ENCODE data around the gene TOP3B. TPM values are rescaled to one million over a fixed set of nuclear protein-coding genes. Genes with fewer than 3 reads are reported as not detected.

TOP3B gene
- total RNA-seq, 6 experiments from 2014 or later: 13.5 to 20.4 (median 15.6) TPM

GRCh38 chr22:22014285-22014659 lies 31.7 kb upstream of the TOP3B start:
- H3K9me3 ChIP-seq: no peaks in the 10 kb centered on the region
- H3K4me3 ChIP-seq: no peak overlapping the region
- no peaks in the 10 kb centered on the region for H3K27me3 ChIP-seq
- 82% methylated on average over 5 of the region's 9 CpGs for WGBS (ENCODE audit: insufficient coverage, low coverage, low lambda C conversion rate, missing lambda C conversion rate)
- no peaks in the 10 kb centered on the region for H3K36me3 ChIP-seq
- intact Hi-C loops (cut with DNase I): no loop called here
- H3K4me1 ChIP-seq: no peaks in the 10 kb centered on the region
- DNase-seq (no peak), ATAC-seq (no peak)
- no peak for TF ChIP-seq CTCF (IDR thresholded peaks at IDR 0.05)
- no peak for TF ChIP-seq POLR2A (IDR thresholded peaks at IDR 0.05)
- H3K27ac ChIP-seq: no peak overlapping the region

GRCh38 chr22:22013559-22014284 lies 31.1 kb upstream of the TOP3B start:
- Histone ChIP-seq H3K9me3 (no peaks in the 10 kb centered on the region), H3K27ac (no peak overlapping the region), H3K36me3 (no peaks in the 10 kb centered on the region), H3K27me3 (no peaks in the 10 kb centered on the region), H3K4me3 (no peak overlapping the region), H3K4me1 (no peaks in the 10 kb centered on the region)
- intact Hi-C loops (cut with DNase I): no loop called here
- DNase-seq (no peak), ATAC-seq (no peak)
- 91% methylated on average over 7 of the region's 7 CpGs for WGBS (ENCODE audit: insufficient coverage, low coverage, low lambda C conversion rate, missing lambda C conversion rate)
- TF ChIP-seq POLR2A (IDR thresholded peaks at IDR 0.05) (no peak), CTCF (IDR thresholded peaks at IDR 0.05) (no peak)

- intact Hi-C loops (cut with DNase I): no loop called here
- DNase-seq: no peak
- Histone ChIP-seq H3K4me3 (no peak overlapping the region), H3K27ac (no peak overlapping the region), H3K9me3 (no peaks in the 10 kb centered on the region), H3K4me1 (no peaks in the 10 kb centered on the region), H3K36me3 (no peaks in the 10 kb centered on the region), H3K27me3 (no peaks in the 10 kb centered on the region)
- WGBS (ENCODE audit: insufficient coverage, low coverage, low lambda C conversion rate, missing lambda C conversion rate): 38% methylated on average over 1 of the region's 1 CpG
- no peak for TF ChIP-seq CTCF (IDR thresholded peaks at IDR 0.05)
- no peak for TF ChIP-seq POLR2A (IDR thresholded peaks at IDR 0.05)
- ATAC-seq: no peak
Observed at GRCh38 chr22:22011964-22012363, 29.4 kb upstream of the TOP3B start.

- Histone ChIP-seq H3K27me3 (no peaks in the 10 kb centered on the region), H3K9me3 (no peaks in the 10 kb centered on the region), H3K4me1 (no peaks in the 10 kb centered on the region), H3K36me3 (no peaks in the 10 kb centered on the region), H3K4me3 (no peak overlapping the region), H3K27ac (no peak overlapping the region)
- intact Hi-C loops (cut with DNase I): no loop called here
- TF ChIP-seq POLR2A (IDR thresholded peaks at IDR 0.05) (no peak), CTCF (IDR thresholded peaks at IDR 0.05) (no peak)
- ATAC-seq (no peak), DNase-seq (no peak)
- 52% methylated on average over 2 of the region's 2 CpGs for WGBS (ENCODE audit: insufficient coverage, low coverage, low lambda C conversion rate, missing lambda C conversion rate)
Observed at GRCh38 chr22:22010358-22010757, 27.8 kb upstream of the TOP3B start.

Data from right lobe of liver (tissue), 6 donors.